Measurements from ENCODE around the gene TAGLN.

TAGLN gene

DNA sequence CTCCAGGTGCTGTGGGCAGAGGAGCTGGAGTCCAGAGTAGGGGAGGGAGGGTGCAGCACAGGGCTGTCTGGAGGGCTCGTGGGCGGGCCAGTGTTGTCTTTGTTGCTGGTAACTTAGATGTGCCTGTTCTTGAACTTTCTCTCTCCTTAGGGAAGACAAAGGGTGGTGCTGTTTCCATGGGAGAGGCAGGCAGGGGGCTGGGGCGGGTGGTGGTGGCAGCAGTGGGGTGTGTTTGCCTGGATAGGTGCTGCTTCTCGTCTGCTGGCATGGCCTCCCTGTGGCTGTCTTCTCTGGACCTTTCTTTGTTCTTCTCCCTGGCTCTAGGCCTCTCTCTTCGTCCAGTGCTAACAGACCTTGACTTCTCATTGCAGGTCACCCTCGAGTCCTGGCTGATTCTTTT is 12.2 kb upstream of the TAGLN start:
- no peaks in the 10 kb centered on the region for H3K27me3 ChIP-seq (replicated peaks; ENCODE audit: control insufficient read depth, insufficient read depth, low read length)
- H3K4me3 ChIP-seq (replicated peaks; ENCODE audit: low read depth, low read length) = no peak overlapping the region
- TF ChIP-seq, protein P1, sequence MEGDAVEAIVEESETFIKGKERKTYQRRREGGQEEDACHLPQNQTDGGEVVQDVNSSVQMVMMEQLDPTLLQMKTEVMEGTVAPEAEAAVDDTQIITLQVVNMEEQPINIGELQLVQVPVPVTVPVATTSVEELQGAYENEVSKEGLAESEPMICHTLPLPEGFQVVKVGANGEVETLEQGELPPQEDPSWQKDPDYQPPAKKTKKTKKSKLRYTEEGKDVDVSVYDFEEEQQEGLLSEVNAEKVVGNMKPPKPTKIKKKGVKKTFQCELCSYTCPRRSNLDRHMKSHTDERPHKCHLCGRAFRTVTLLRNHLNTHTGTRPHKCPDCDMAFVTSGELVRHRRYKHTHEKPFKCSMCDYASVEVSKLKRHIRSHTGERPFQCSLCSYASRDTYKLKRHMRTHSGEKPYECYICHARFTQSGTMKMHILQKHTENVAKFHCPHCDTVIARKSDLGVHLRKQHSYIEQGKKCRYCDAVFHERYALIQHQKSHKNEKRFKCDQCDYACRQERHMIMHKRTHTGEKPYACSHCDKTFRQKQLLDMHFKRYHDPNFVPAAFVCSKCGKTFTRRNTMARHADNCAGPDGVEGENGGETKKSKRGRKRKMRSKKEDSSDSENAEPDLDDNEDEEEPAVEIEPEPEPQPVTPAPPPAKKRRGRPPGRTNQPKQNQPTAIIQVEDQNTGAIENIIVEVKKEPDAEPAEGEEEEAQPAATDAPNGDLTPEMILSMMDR (IDR thresholded peaks at IDR 0.05; ENCODE audit: insufficient read depth, low read length, poor library complexity, severe bottlenecking) = no peak
- DNase-seq (ENCODE audit: extremely low read depth, insufficient read length) = no peak
- peaks cover 26% of the 10 kb centered on the region for H3K36me3 ChIP-seq (ENCODE audit: control insufficient read depth, insufficient read depth, low read length)

DNA sequence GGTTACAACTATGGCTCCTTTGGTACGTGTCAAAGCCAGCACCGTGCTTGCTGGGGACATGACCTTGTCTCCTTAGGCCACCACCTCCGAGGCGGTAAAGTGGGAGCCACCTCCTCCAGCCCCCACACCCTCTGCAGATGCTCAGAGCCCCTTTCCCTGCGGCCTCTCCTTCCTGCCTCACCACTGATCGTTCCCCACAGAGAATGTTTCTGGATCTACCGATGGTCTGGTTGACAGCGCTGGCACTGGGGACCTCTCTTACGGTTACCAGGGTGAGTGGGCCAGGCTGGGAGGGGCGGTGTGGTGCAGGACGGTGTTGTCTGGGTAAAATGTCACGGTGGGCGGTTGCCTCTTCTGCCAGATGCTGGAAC is 11.8 kb upstream of the TAGLN start:
- peaks cover 25% of the 10 kb centered on the region for H3K36me3 ChIP-seq (ENCODE audit: control insufficient read depth, insufficient read depth, low read length)
- DNase-seq (ENCODE audit: extremely low read depth, insufficient read length) = no peak
- H3K27me3 ChIP-seq (replicated peaks; ENCODE audit: control insufficient read depth, insufficient read depth, low read length) = no peaks in the 10 kb centered on the region
- no peak overlapping the region for H3K4me3 ChIP-seq (replicated peaks; ENCODE audit: low read depth, low read length)
- TF ChIP-seq, protein P1 (IDR thresholded peaks at IDR 0.05; ENCODE audit: insufficient read depth, low read length, poor library complexity, severe bottlenecking) = no peak

DNA sequence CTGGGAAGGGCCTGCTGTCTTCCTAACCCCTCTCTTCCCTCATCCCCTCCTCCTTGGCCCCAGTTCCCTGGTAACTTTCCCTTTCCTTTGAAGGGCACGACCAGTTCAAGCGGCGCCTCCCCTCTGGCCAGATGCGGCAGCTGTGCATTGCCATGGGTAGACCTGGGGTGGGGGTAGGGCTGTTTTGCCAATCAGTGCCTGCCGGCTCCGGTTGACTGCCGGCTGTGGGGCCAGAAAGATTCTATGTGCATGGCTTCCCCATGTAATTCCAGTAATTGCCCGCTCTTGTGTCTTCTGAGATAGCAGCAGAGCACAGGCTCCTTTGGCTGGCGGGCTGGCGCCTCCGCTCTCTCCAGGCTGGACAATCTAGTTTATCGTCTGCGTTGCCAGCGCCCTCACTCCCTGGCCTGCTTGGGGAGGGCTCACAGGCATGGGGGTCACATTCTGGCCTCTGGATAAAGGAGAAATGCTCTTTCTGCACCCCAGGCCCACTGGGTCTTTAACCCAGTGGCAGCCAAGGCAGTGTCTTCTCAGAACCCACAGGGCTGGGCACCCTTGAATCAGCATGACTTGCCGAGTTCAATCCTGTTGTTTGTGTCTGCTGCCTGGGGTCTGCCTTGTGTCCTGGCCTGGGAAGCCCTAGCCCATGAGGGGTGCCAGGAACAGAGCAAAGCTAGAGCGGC is 11.2 kb upstream of the TAGLN start:
- TF ChIP-seq, protein P1 (IDR thresholded peaks at IDR 0.05; ENCODE audit: insufficient read depth, low read length, poor library complexity, severe bottlenecking) = no peak
- no peak for DNase-seq (ENCODE audit: extremely low read depth, insufficient read length)
- H3K4me3 ChIP-seq (replicated peaks; ENCODE audit: low read depth, low read length) = no peak overlapping the region
- H3K36me3 ChIP-seq (ENCODE audit: control insufficient read depth, insufficient read depth, low read length) = peaks cover 25% of the 10 kb centered on the region
- H3K27me3 ChIP-seq (replicated peaks; ENCODE audit: control insufficient read depth, insufficient read depth, low read length) = no peaks in the 10 kb centered on the region

DNA sequence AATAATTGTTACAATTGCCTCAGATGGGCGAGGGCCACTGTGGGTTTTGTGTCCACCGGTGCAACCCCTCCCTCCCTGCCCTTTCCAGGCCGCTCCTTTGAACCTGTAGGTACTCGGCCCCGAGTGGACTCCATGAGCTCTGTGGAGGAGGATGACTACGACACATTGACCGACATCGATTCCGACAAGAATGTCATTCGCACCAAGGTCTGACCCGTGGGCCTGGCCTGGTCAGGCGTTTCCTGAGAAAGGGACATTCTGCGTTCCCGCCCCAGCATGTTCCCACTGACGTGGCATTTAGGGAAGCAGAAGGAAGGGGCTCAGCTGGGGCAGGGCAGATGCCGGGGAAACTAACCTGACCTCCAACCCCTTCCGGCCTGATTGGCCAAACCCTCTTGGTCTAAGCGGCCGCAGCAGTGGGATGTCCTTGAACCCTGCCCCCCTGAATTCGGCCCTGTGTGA is 10.5 kb upstream of the TAGLN start:
- peaks cover 25% of the 10 kb centered on the region for H3K36me3 ChIP-seq (ENCODE audit: control insufficient read depth, insufficient read depth, low read length)
- TF ChIP-seq, protein P1 (IDR thresholded peaks at IDR 0.05; ENCODE audit: insufficient read depth, low read length, poor library complexity, severe bottlenecking) = no peak
- no peak for DNase-seq (ENCODE audit: extremely low read depth, insufficient read length)
- no peak overlapping the region for H3K4me3 ChIP-seq (replicated peaks; ENCODE audit: low read depth, low read length)
- H3K27me3 ChIP-seq (replicated peaks; ENCODE audit: control insufficient read depth, insufficient read depth, low read length) = no peaks in the 10 kb centered on the region

DNA sequence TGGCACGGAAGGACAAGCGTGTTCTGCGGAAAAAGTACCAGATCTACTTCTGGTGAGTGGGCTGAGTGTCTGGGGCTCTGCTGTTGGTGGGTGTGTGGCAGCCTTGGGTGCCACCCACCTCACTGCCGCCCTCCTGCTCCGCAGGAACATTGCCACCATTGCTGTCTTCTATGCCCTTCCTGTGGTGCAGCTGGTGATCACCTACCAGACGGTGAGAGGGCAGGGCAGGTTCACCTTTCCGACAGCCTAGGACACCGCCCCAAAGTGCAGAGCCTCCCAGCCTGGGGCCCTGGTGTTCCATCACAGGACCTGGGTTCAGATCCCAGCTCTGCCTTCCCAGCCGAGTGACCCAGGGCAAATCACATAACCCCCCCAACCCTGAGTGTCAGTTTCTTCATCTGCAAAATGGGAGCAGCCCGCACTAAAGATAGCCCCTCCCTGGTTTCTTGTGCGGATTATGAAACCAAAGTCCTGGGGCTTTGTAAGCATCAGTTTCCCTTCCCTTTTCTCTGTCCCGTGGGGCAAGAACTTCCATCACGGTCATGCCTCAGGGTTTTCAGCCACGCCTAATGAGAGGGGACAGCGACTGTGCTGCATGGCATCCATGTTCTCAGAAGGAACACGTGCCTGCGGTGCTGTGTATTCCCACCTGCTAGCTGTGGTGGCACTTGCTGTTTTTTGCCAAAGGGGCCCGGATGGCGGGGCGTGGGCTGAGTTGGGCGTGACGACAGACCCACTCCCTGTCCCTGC is 9.8 kb upstream of the TAGLN start:
- H3K36me3 ChIP-seq (ENCODE audit: control insufficient read depth, insufficient read depth, low read length) = peaks cover 28% of the 10 kb centered on the region
- DNase-seq (ENCODE audit: extremely low read depth, insufficient read length) = peak; percentile 59
- H3K27me3 ChIP-seq (replicated peaks; ENCODE audit: control insufficient read depth, insufficient read depth, low read length) = no peaks in the 10 kb centered on the region
- TF ChIP-seq, protein P1 (IDR thresholded peaks at IDR 0.05; ENCODE audit: insufficient read depth, low read length, poor library complexity, severe bottlenecking) = no peak
- no peak overlapping the region for H3K4me3 ChIP-seq (replicated peaks; ENCODE audit: low read depth, low read length)
